GM12892 (cell line): Measurements from ENCODE around the gene BEAN1.

Experiments used
- DNase-seq: peaks from one replicate; pipeline ENCODE4 v3.0.0; 2011; ENCODE audit not compliant: insufficient read length
- FAIRE-seq: peaks from 2 replicates; lab custom pipeline; 2011; peaks lifted over from hg19 to GRCh38; lab: Jason Lieb, UNC
- POLR2A ChIP-seq: IDR thresholded peaks from 2 replicates; pipeline ENCODE4 v1.6.1; 2011; ENCODE audit warnings: low read depth, low read length, control low read depth
- POLR2AphosphoS5 ChIP-seq: IDR thresholded peaks from 2 replicates; pipeline ENCODE4 v1.6.1; 2011; ENCODE audit warnings: low read depth, low read length, control low read depth
- TAF1 ChIP-seq: IDR thresholded peaks from 2 replicates; pipeline ENCODE4 v1.6.1; 2011; ENCODE audit warnings: low read depth, mild to moderate bottlenecking, control low read depth, low read length, borderline replicate concordance

BEAN1 gene

GRCh38 chr16:66478733-66479511, 51.8 kb downstream of the BEAN1 start:
- peak; percentile 67 for DNase-seq
- peak; percentile 93 for FAIRE-seq
- TF ChIP-seq TAF1 = no peak
- no peak for TF ChIP-seq POLR2AphosphoS5
- no peak for TF ChIP-seq POLR2A

GRCh38 chr16:66479661-66480264, 52.7 kb downstream of the BEAN1 start:
- FAIRE-seq (no peak), DNase-seq (no peak)
- TF ChIP-seq POLR2AphosphoS5 (no peak), TAF1 (no peak), POLR2A (no peak)

GRCh38 chr16:66480265-66481080, 53.4 kb downstream of the BEAN1 start:
- DNase-seq (no peak), FAIRE-seq (no peak)

GRCh38 chr16:66481081-66481942, 54.2 kb downstream of the BEAN1 start:
- no peak for TF ChIP-seq POLR2AphosphoS5
- DNase-seq = no peak
- no peak for FAIRE-seq

More at GRCh38 chr16:66480265-66481080, 53.4 kb downstream of the BEAN1 start:
- TF ChIP-seq POLR2AphosphoS5 (no peak), POLR2A (no peak), TAF1 (no peak)

- TF ChIP-seq TAF1 (no peak), POLR2AphosphoS5 (no peak), POLR2A (no peak)
- DNase-seq = no peak
- FAIRE-seq = no peak
Measured at GRCh38 chr16:66481943-66482390, 54.9 kb downstream of the BEAN1 start.

- peak; percentile 98 for FAIRE-seq
- peak; percentile 69 for DNase-seq
- TF ChIP-seq POLR2AphosphoS5 (no peak), POLR2A (no peak)
Measured at GRCh38 chr16:66483689-66484452, 56.8 kb downstream of the BEAN1 start.

GRCh38 chr16:66484453-66485213, 57.5 kb downstream of the BEAN1 start:
- DNase-seq (no peak), FAIRE-seq (no peak)
- TF ChIP-seq POLR2AphosphoS5 = no peak

- DNase-seq = no peak
Measured at GRCh38 chr16:66485376-66485775, 58.3 kb downstream of the BEAN1 start.

GRCh38 chr16:66486199-66486772, 59.2 kb downstream of the BEAN1 start:
- FAIRE-seq = no peak
- no peak for DNase-seq
- TF ChIP-seq POLR2A (no peak), POLR2AphosphoS5 (no peak), TAF1 (no peak)

More at GRCh38 chr16:66485376-66485775, 58.3 kb downstream of the BEAN1 start:
- no peak for TF ChIP-seq POLR2AphosphoS5
- TF ChIP-seq POLR2A = no peak
- TF ChIP-seq TAF1 = no peak
- no peak for FAIRE-seq
